GM18507 (cell line): ENCODE results near the gene DNMT1.
"Not testable (repeated sequence)": the region's sequence is repeated elsewhere in the genome, so short reads cannot be mapped to it uniquely, and the experiment has no call there.

Experiments
- DNase-seq: peaks from one replicate; pipeline ENCODE4 v3.0.0; 2011; ENCODE audit warnings: low read depth; ENCODE audit not compliant: insufficient read length; ENCODE audit errors: extremely low spot score
- FAIRE-seq: peaks from 2 replicates; lab custom pipeline; 2011; peaks lifted over from hg19 to GRCh38; lab: Jason Lieb, UNC

Gene DNMT1

GRCh38 chr19:10223488-10224213 lies 28.9 kb upstream of the DNMT1 start:
- DNase-seq = no peak
- no peak for FAIRE-seq

DNA sequence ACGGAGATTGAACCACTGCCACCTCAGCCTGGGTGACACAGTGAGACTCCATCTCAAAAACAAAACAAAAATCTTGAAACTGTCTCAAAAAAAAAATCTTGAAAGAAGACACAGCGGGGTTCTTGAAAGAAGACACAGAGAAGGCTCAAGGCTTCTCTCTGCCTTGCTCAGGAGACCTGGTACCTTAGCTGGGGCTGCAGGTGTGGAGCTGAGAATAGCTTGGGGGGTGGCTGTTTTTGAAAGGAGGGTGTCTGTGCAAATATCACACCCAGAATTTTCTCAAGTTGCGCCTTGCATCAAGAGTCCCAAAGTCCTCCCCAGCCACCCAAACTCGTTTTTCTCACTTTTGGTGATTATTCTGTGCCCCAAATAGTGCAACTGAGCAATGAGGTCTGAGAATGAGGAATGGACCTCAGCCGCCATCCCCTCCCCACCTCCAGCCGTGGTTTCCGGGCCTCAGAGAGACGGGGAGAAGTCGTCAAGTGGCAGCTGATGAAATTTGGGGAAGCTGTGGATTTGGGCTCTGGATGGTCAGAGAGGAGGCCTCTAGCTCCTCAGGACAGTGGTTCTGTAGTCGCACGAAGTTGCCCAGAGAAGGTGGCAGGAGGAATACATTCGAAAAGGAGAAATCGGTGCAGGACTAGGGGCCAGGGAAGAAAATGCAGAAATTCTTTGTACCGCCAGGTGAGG lies 27.6 kb upstream of the DNMT1 start:
- DNase-seq (no peak), FAIRE-seq (no peak)

DNA sequence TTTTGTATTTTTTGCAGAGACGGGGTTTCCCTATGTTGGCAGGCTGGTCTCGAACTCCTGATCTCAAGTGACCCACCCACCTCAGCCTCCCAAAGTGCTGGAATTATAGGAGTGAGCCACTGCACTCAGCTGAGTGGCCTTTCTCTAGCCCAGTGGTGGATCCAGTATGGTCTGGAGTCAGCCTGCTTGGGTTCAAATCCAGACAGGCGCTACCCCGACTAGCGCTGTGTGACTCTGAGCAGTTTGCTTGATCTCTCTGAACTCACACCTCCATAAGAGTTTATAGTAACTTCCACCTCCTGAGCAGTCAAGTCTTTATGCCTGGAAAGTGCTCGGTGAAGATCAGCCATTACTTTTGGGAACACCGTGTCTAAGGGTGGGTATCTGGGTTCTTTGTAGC lies 25.9 kb upstream of the DNMT1 start:
- DNase-seq (no peak), FAIRE-seq (no peak)

GRCh38 chr19:10219678-10220077 lies 24.9 kb upstream of the DNMT1 start:
- peak; percentile 88 for FAIRE-seq
- DNase-seq = no peak

DNA sequence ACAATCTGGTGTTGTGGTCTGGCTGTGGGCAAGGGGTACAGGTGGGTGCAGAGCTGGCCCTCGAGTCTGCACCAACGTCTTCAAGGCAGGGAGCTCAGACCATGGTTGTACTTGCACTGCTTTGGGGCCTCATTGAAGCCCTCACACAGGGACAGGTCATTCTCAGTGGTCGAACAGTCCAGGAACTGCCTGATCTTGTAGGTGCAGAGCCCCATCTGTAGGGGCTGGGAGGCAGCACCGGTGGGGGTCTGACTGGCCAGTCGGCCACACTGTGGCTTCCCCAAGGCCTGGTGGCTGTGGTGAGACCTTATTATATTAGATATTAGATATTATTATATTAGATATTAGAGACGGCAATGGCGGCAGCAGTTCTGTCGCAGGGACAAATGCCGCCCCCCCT lies 22.3 kb upstream of the DNMT1 start:
- FAIRE-seq (no peak), DNase-seq (no peak)

- DNase-seq (no peak), FAIRE-seq (no peak)
Measured at GRCh38 chr19:10214784-10215183, 20.0 kb upstream of the DNMT1 start.

- FAIRE-seq (no peak), DNase-seq (no peak)
Measured at GRCh38 chr19:10211691-10212090, 16.9 kb upstream of the DNMT1 start.

- DNase-seq (no peak), FAIRE-seq (no peak)
Measured at GRCh38 chr19:10211061-10211460, 16.3 kb upstream of the DNMT1 start.

- FAIRE-seq (no peak), DNase-seq (no peak)
Measured at GRCh38 chr19:10209315-10209714, 14.6 kb upstream of the DNMT1 start.

DNA sequence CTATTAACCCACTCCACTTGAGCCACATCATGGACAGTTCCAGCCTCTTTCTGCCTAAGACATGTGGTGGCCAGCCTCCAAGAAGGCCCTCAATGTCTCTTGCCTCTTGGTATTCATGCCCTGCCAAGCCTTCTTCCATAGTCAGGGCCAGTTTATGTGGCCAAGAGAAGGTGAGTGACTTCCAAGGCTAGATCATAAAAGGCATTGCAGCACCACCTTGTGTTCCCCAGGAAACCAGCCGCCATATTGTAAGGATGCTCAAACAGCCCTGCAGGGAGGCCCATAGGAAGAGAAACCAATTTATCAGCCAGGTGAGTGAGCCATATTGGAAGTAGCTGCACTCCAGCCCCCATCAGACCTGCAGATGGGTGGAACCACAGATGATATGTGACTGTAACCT lies 12.3 kb upstream of the DNMT1 start:
- DNase-seq (no peak), FAIRE-seq (no peak)

- FAIRE-seq = no peak
- no peak for DNase-seq
Measured at GRCh38 chr19:10206226-10206885, 11.6 kb upstream of the DNMT1 start.

DNA sequence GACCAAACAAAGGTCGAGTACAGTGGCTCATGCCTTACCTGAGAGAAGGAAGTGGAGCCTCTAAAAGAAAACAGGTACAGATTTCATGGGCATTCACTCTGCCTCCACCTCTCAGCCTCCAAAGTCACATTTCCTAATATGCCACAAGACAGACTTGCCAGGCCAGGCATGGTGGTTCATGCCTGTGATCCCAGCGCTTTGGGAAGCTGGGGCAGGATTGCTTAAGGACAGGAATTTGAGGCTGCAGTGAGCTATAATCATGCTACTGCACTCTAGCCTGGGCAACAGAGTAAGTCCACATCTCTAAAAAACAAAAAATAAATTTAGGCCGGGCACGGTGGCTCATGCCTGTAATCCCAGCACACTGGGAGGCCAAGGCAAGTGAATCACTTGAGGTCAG lies 10.9 kb upstream of the DNMT1 start:
- no peak for FAIRE-seq
- no peak for DNase-seq

DNA sequence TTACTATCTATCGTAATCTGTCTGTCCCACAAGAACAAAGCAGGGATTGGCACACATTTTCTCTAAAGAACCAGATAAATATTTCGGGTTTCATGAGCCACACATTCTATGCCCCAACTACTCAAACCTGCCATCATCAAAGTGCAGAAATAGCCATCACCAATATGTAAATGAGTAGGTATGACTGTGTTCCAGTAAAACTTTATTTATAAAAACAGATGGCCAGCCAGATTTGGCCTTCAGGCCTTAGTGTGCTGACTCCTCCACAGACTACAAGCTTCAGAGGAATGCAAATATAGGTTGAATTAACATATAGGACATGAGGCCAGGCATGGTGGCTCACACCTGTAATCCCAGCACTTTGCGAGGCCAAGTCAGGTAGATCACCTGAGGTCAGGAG lies 8.9 kb upstream of the DNMT1 start:
- FAIRE-seq (no peak), DNase-seq (no peak)

DNA sequence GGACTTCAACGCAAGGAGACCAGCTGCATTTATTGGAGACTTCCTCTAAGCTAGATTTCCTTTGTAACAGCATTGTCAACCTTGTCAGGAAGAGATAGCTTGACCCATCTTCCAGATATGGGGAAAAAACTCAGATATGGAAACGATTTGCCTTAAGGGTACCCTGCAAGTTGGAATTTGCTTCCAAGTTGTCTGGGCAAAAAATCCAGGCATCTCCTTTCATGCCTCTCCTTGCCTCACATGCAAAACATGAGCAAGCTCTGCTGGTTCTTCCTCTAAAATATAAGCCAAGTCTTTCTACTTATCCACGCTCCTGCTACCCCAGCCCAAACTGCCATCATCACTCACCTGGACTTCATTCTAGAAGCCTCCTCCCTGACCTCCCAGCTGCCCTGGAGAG lies 6.4 kb upstream of the DNMT1 start:
- DNase-seq (no peak), FAIRE-seq (no peak)

DNA sequence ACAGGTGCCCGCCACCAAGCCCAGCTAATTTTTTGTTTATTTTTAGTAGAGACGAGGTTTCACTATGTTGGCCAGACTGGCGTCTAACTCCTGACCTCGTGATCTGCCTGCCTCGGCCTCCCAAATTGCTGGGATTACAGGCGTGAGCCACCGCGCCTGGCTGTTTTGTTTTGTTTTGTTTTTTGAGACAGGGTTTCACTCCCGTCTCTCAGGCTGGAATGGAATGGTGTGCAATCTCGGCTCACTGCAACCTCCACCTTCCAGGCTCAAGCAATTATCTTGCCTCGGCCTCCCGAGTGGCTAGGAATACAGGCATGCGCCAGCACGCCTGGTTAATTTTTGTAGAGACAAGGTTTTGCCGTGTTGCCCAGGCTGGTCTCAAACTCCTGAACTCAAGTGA lies 5.3 kb upstream of the DNMT1 start:
- FAIRE-seq = not testable (repeated sequence)

DNA sequence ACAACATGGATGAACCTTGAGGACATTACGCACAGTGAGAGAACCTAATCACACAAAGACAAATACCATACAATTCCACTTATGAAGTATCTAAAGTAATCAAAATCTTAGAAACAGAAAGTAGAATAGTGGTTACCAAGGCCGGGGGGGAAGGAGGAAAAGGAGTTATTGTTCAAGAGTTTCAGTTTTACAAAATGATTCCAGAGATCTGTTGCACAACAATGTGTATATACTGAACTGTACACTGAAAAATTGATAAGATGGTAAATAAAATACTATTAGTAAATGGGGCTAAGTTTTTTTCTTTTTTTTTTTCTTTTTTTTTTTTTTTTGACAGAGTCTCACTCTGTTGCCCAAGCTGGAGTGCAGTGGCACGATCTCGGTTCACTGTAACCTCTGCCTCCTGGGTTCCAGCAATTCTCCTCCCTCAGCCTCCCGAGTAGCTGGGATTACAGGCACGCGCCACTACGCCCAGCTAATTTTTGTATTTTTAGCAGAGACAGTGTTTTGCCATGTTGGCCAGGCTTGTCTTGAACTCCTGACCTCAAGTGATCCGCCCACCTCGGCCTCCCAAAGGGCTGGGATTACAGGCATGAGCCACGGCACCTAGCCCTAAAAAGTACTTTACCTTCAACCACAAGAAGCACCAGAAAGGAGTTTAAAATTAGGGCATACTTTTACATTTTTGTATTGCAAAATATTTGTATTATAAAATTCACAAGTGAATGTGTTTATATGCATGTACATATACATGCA lies 4.3 kb upstream of the DNMT1 start:
- not testable (repeated sequence) for DNase-seq
- peak; percentile 68 for FAIRE-seq

More for the DNA sequence above, 5.3 kb upstream of the DNMT1 start:
- not testable (repeated sequence) for DNase-seq

- FAIRE-seq = no peak
- DNase-seq = no peak
Measured at GRCh38 chr19:10195199-10195519, 406 bp upstream of the DNMT1 start.

DNA sequence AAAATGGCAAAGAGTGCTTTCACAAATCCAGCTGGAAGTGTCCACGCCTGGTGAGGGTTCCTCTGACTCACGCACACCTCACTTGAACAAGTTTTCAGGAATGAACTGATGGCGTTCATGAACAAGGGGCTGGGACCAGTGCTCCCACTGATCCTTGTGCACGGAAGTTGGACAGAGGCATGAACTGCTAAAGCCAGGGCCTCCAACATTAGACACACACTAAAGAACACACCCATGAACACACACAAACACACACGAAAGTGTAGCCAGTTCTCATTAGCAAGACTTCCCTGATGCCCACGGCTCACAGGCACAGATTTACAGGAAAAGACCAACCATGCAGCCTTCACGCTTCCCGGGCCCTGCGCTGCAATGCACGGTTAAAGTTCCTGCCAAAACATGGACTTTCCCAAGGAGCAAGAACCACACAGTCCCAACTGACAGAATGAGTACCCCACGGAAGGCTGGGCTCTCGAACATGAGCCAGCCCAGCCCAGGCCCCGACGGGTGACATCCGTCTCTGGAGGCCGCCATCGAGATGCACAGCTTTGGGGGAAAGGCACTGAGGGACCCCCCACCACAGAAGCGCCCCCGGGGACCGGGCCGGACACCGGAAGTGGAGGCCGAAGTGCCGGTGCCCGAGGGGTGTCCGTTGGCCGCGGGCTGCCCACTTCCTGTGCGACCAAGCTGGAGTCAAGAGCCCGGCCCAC lies 808 bp downstream of the DNMT1 start:
- peak; percentile 11 for DNase-seq
- FAIRE-seq = no peak

DNA sequence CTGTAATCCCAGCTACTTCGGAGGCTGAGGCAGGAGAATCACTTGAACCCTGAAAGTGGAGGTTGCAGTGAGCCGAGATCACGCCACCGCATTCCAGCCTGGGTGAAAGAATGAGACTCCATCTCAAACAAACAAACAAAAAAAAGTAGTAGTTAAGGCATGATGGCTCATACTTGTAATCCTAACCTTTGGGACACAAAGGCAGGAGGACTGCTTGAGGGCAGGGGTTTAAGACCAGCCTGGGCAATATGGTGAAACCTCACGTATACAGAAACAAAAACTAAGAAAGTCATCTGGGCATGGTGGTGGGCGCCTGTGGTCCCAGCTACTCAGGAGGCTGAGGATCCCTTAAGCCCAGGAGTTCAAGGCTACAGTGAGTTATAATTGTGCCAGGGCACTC lies 1.8 kb downstream of the DNMT1 start:
- no peak for FAIRE-seq
- DNase-seq = no peak

GRCh38 chr19:10191347-10191746 lies 3.4 kb downstream of the DNMT1 start:
- no peak for DNase-seq
- no peak for FAIRE-seq
